Fibroblast of lung (primary cell): ENCODE data around the gene LRRC8D.

ENCODE experiments used
- EZH2 ChIP-seq: IDR thresholded peaks from 2 replicates; pipeline ENCODE4 v1.5.1; 2012; ENCODE audit warnings: low read length, control low read depth, mild to moderate bottlenecking; ENCODE audit errors: missing control alignments
- TF ChIP-seq, protein P1 (sequence below), 2 donors: IDR thresholded peaks in 1 of 2; conservative IDR thresholded peaks in 1 of 2; 1 replicate in 1 of 2; 2 replicates in 1 of 2; pipeline ENCODE4 v1.5.1; 2011 to 2012; ENCODE audit warnings: low read length in 2 of 2, control low read depth in 1 of 2, inconsistent platforms in 1 of 2, low read depth in 1 of 2, mild to moderate bottlenecking in 1 of 2

DNA sequence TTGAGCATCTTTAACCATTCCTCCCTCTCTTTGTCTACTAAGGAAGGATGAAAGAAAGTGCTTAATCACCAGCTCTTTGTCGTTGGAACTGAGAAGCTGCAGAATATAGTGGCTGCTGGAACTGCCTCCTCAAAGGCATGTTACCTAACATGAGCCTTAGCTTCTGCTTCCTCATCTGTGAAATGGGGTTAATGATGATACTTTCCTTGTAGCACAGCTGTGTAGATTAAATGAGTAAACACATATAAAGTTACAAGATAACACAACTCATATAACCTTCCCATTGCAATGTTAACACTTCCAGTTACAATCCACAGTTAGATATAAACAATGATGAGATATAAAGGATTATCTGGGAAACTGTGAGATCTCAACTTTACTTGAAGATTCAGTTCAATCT, 125.7 kb downstream of the LRRC8D start:
- TF ChIP-seq, protein P1, sequence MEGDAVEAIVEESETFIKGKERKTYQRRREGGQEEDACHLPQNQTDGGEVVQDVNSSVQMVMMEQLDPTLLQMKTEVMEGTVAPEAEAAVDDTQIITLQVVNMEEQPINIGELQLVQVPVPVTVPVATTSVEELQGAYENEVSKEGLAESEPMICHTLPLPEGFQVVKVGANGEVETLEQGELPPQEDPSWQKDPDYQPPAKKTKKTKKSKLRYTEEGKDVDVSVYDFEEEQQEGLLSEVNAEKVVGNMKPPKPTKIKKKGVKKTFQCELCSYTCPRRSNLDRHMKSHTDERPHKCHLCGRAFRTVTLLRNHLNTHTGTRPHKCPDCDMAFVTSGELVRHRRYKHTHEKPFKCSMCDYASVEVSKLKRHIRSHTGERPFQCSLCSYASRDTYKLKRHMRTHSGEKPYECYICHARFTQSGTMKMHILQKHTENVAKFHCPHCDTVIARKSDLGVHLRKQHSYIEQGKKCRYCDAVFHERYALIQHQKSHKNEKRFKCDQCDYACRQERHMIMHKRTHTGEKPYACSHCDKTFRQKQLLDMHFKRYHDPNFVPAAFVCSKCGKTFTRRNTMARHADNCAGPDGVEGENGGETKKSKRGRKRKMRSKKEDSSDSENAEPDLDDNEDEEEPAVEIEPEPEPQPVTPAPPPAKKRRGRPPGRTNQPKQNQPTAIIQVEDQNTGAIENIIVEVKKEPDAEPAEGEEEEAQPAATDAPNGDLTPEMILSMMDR (conservative IDR thresholded peaks at IDR 0.05 in 1 of 2, IDR thresholded peaks at IDR 0.05 in 1 of 2; ENCODE audit: low read depth in 1 of 2, low read length in 2 of 2), result no peak
- no peak for TF ChIP-seq EZH2
